ENCODE results near the gene XXYLT1.

DNA sequence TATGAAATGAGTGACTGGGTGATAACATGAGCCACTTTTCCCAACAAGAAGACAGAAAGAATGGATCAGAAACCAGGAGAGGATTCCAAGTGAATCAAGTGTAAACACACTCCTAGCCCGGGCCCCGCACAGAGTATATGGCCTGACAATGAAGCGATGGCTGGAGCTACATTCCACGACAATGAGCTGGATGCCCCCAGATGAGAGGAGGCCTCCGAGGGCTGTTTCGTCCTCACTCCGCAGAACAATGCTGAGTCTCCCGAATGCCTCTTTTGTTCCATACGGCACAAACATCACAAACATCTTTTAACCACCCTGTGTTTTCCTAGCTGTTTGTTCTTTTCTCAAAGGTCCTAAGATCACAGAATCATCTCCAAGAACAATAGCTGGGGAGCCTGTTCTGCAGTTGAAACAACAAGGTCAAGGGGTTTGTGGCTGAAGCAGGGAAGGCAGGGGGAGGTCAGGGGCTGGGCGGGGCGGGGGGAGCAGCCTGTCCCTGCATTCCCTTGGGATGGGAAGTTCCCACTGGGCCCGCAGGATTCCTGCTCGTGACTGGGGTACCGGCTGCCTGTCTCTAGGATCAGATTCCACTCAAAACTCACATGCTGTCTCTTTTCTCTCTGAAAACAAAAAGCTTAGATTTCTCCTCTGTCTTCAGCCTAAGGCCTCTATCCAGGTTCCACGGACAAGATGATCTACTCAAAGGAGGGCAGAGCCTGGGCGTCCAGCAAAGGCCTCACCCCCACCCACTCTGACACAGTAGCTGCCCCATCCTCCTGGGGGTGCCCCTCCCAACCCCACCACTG, 151.3 kb downstream of the XXYLT1 start:
- TF ChIP-seq POLR2A (IDR thresholded peaks at IDR 0.05; ENCODE audit: low read depth, low read length) (no peak), TAF1 (IDR thresholded peaks at IDR 0.05; ENCODE audit: borderline replicate concordance, low read depth, low read length) (no peak)
